ENCODE results near the gene ABCC5.

DNA sequence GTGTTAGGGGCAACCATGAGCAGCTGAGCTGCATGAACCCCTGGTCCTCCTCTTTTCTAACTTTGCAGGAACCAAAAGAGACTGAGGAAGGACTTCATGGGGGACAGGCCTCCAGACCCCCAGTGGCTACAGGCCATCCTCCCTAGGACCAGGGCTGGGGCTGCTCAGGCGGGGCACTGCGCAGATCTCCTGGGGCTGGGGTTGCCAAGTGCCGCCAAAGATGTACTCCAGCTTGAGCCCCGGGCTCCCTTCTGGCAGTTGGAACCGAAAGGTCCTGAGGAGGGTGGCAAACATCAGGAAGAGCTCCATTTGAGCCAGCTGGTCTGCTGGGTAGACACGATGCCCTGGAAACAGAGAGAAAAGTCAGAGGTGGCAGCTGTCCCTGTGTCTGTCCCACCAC is 121.9 kb downstream of the ABCC5 start:
- TF ChIP-seq CTCF (conservative IDR thresholded peaks at IDR 0.05; ENCODE audit: low read length) (no peak), EZH2phosphoT487 (IDR thresholded peaks at IDR 0.05; ENCODE audit: borderline replicate concordance) (no peak)

Data from Loucy (cell line).